ENCODE results near the gene CHAC1. TPM values are rescaled to one million over a fixed set of nuclear protein-coding genes. Genes with fewer than 3 reads are reported as not detected.

CHAC1 gene
- polyA plus RNA-seq, 1 donor from 2014 or later, result 3.6 TPM

DNA sequence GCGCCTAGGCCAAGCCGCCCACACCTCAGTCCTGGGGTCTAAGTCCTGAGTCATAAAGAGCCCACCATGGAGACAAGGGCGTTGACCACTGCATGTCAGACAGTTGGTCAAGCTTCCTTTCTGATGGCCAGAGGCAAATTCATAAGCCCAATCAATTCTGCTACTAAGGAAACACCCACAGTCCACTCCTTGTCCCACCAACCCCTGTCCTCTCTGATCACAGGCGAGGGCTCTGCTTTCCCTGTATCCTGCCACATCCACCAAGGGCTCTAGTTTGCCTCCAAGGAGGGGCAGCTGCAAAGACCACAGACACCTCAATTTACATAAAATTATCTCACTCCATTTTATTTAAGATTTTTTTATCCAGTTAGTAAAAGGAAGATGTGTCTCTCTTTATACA, 25.3 kb downstream of the CHAC1 start:
- no peak overlapping the region for H3K27ac ChIP-seq (ENCODE audit: low read length)
- no peak for TF ChIP-seq RAD21 (conservative IDR thresholded peaks at IDR 0.05)
- TF ChIP-seq SMC3 (conservative IDR thresholded peaks at IDR 0.05; ENCODE audit: poor library complexity), result no peak
- TF ChIP-seq EP300 (conservative IDR thresholded peaks at IDR 0.05; ENCODE audit: poor library complexity, severe bottlenecking), result no peak
- TF ChIP-seq EZH2 (IDR thresholded peaks at IDR 0.05; ENCODE audit: borderline replicate concordance, insufficient read depth, low read length, poor library complexity, severe bottlenecking), result no peak
- no peaks in the 10 kb centered on the region for H3K79me2 ChIP-seq (replicated peaks; ENCODE audit: insufficient read depth, low read length)
- no peak overlapping the region for H3K9ac ChIP-seq (ENCODE audit: low read length)
- no peaks in the 10 kb centered on the region for H3K27me3 ChIP-seq (ENCODE audit: insufficient read depth, low read depth, low read length)
- no peak overlapping the region for H3K4me2 ChIP-seq (ENCODE audit: low read length)
- H2AFZ ChIP-seq (ENCODE audit: low read depth, low read length), result no peak overlapping the region
- H3F3A ChIP-seq (ENCODE audit: insufficient read depth, low read length, poor library complexity, severe bottlenecking), result no peaks in the 10 kb centered on the region
- H4K20me1 ChIP-seq (ENCODE audit: insufficient read depth), result no peaks in the 10 kb centered on the region
- no peak overlapping the region for H3K4me3 ChIP-seq (ENCODE audit: low read length)
- peaks cover 4% of the 10 kb centered on the region for H3K36me3 ChIP-seq (ENCODE audit: insufficient read depth, low read length)
- H3K9me2 ChIP-seq (ENCODE audit: insufficient read depth, low read length), result no peaks in the 10 kb centered on the region
- H3K9me3 ChIP-seq (ENCODE audit: low read length), result no peaks in the 10 kb centered on the region

DNA sequence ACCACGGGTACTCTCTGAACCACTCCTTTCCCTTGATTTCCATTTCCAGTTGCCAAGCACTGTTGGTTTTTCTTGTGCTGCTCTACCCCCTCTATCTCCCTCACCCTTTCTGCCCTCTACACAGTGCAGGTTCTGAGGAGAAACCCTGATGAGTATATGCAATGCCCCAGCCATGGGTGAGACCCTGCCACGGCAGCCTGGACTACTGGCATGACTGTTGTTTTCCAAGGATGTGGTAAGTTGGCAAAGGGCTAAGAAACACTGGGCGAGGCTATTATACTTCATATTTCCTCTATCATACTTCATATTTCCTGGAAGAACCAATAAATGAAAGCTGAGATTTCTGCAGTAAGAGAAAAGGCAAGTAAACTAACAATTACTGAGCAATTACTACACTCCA, 27.9 kb downstream of the CHAC1 start:
- H3K9ac ChIP-seq (ENCODE audit: low read length), result no peak overlapping the region
- H3K9me2 ChIP-seq (ENCODE audit: insufficient read depth, low read length), result no peaks in the 10 kb centered on the region
- H4K20me1 ChIP-seq (ENCODE audit: insufficient read depth), result no peaks in the 10 kb centered on the region
- H3K79me2 ChIP-seq (replicated peaks; ENCODE audit: insufficient read depth, low read length), result no peaks in the 10 kb centered on the region
- TF ChIP-seq MXI1 (conservative IDR thresholded peaks at IDR 0.05; ENCODE audit: poor library complexity, severe bottlenecking), result no peak
- TF ChIP-seq TAF1 (IDR thresholded peaks at IDR 0.05; ENCODE audit: low read depth), result no peak
- no peak for TF ChIP-seq EZH2 (IDR thresholded peaks at IDR 0.05; ENCODE audit: borderline replicate concordance, insufficient read depth, low read length, poor library complexity, severe bottlenecking)
- TF ChIP-seq, protein P1, sequence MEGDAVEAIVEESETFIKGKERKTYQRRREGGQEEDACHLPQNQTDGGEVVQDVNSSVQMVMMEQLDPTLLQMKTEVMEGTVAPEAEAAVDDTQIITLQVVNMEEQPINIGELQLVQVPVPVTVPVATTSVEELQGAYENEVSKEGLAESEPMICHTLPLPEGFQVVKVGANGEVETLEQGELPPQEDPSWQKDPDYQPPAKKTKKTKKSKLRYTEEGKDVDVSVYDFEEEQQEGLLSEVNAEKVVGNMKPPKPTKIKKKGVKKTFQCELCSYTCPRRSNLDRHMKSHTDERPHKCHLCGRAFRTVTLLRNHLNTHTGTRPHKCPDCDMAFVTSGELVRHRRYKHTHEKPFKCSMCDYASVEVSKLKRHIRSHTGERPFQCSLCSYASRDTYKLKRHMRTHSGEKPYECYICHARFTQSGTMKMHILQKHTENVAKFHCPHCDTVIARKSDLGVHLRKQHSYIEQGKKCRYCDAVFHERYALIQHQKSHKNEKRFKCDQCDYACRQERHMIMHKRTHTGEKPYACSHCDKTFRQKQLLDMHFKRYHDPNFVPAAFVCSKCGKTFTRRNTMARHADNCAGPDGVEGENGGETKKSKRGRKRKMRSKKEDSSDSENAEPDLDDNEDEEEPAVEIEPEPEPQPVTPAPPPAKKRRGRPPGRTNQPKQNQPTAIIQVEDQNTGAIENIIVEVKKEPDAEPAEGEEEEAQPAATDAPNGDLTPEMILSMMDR (IDR thresholded peaks at IDR 0.05; ENCODE audit: poor library complexity, severe bottlenecking), result no peak
- no peak for TF ChIP-seq RAD21 (conservative IDR thresholded peaks at IDR 0.05)
- no peak for TF ChIP-seq EP300 (conservative IDR thresholded peaks at IDR 0.05; ENCODE audit: poor library complexity, severe bottlenecking)
- H3K4me3 ChIP-seq (ENCODE audit: low read length), result no peak overlapping the region
- peaks cover 4% of the 10 kb centered on the region for H3K36me3 ChIP-seq (ENCODE audit: insufficient read depth, low read length)
- no peak overlapping the region for H3K27ac ChIP-seq (ENCODE audit: low read length)
- no peaks in the 10 kb centered on the region for H3K9me3 ChIP-seq (ENCODE audit: low read length)
- no peak overlapping the region for H3K4me2 ChIP-seq (ENCODE audit: low read length)
- no peaks in the 10 kb centered on the region for H3K27me3 ChIP-seq (ENCODE audit: insufficient read depth, low read depth, low read length)
- no peaks in the 10 kb centered on the region for H3F3A ChIP-seq (ENCODE audit: insufficient read depth, low read length, poor library complexity, severe bottlenecking)
- H2AFZ ChIP-seq (ENCODE audit: low read depth, low read length), result no peak overlapping the region

DNA sequence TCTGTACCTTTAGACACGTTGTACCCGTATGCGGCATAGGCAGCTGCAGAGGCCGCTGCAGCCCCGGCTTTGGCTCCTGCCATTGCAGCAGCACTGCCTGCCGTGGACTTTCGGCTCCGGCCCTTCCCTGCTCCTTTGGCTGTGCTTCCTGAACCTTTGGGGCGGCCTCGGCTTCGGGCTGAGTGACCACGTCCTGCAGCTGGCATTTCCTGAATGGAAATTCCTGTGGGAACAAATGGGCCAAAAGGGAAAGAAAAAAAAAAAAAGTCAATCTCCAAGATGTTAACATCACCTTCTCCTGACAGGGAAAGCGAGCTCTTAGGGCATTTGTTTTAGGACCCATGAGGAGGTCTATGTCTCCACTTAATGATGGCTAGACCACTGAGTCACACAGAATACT, 29.6 kb downstream of the CHAC1 start:
- no peak for TF ChIP-seq EP300 (conservative IDR thresholded peaks at IDR 0.05; ENCODE audit: poor library complexity, severe bottlenecking)
- TF ChIP-seq TAF1 (IDR thresholded peaks at IDR 0.05; ENCODE audit: low read depth), result no peak
- TF ChIP-seq, protein P2, sequence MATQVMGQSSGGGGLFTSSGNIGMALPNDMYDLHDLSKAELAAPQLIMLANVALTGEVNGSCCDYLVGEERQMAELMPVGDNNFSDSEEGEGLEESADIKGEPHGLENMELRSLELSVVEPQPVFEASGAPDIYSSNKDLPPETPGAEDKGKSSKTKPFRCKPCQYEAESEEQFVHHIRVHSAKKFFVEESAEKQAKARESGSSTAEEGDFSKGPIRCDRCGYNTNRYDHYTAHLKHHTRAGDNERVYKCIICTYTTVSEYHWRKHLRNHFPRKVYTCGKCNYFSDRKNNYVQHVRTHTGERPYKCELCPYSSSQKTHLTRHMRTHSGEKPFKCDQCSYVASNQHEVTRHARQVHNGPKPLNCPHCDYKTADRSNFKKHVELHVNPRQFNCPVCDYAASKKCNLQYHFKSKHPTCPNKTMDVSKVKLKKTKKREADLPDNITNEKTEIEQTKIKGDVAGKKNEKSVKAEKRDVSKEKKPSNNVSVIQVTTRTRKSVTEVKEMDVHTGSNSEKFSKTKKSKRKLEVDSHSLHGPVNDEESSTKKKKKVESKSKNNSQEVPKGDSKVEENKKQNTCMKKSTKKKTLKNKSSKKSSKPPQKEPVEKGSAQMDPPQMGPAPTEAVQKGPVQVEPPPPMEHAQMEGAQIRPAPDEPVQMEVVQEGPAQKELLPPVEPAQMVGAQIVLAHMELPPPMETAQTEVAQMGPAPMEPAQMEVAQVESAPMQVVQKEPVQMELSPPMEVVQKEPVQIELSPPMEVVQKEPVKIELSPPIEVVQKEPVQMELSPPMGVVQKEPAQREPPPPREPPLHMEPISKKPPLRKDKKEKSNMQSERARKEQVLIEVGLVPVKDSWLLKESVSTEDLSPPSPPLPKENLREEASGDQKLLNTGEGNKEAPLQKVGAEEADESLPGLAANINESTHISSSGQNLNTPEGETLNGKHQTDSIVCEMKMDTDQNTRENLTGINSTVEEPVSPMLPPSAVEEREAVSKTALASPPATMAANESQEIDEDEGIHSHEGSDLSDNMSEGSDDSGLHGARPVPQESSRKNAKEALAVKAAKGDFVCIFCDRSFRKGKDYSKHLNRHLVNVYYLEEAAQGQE (IDR thresholded peaks at IDR 0.05; ENCODE audit: borderline replicate concordance), result no peak
- TF ChIP-seq SMC3 (conservative IDR thresholded peaks at IDR 0.05; ENCODE audit: poor library complexity), result no peak
- TF ChIP-seq RAD21 (conservative IDR thresholded peaks at IDR 0.05), result no peak
- no peak for TF ChIP-seq POLR2AphosphoS5 (IDR thresholded peaks at IDR 0.05)
- TF ChIP-seq, protein P1 (IDR thresholded peaks at IDR 0.05; ENCODE audit: poor library complexity, severe bottlenecking), result no peak
- TF ChIP-seq EZH2 (IDR thresholded peaks at IDR 0.05; ENCODE audit: borderline replicate concordance, insufficient read depth, low read length, poor library complexity, severe bottlenecking), result no peak
- Histone ChIP-seq H3K27me3 (ENCODE audit: insufficient read depth, low read depth, low read length) (no peaks in the 10 kb centered on the region), H3K79me2 (replicated peaks; ENCODE audit: insufficient read depth, low read length) (no peaks in the 10 kb centered on the region), H3K9ac (ENCODE audit: low read length) (no peak overlapping the region), H3K4me3 (ENCODE audit: low read length) (no peak overlapping the region), H4K20me1 (ENCODE audit: insufficient read depth) (no peaks in the 10 kb centered on the region), H3K9me2 (ENCODE audit: insufficient read depth, low read length) (no peaks in the 10 kb centered on the region), H2AFZ (ENCODE audit: low read depth, low read length) (no peak overlapping the region), H3K27ac (ENCODE audit: low read length) (no peak overlapping the region), H3K4me2 (ENCODE audit: low read length) (no peak overlapping the region), H3K36me3 (ENCODE audit: insufficient read depth, low read length) (peaks cover 4% of the 10 kb centered on the region), H3K9me3 (ENCODE audit: low read length) (no peaks in the 10 kb centered on the region), H3F3A (ENCODE audit: insufficient read depth, low read length, poor library complexity, severe bottlenecking) (no peaks in the 10 kb centered on the region)

Data from neural cell (in vitro differentiated cells).